Measurements from ENCODE around the gene KERA. TPM values are rescaled to one million over a fixed set of nuclear protein-coding genes. Genes with fewer than 3 reads are reported as not detected.

The KERA gene
- total RNA-seq (ENCODE audit: low replicate concordance), result not detected in 2 replicates

GRCh38 chr12:91057368-91058165, at the start of gene KERA:
Gene KERA, minus strand, starts transcription at chr12:91058024. Its CDS starts 1,743 bp downstream, at chr12:91056281.

DNA sequence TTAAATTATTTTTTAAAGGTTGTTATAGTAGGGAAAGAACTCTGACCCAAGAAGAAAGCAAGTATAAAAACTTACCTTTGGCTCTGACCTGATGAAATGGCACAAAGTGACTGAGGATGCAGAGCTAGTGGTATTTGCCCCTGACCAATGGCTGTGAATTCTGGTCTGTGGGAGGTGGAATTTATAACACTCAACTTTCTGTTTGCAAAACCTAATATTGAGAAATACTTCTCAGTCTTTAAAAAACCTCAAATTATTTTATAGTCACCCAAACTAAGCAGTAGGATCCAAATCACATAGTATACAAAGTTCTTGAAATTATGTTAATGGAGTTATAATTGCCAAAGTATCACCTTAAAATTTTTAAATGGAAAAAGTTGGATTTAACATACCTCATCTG, 53.0 kb downstream of the KERA start, which contains the start of gene EPYC:
EPYC (minus strand) TSS at position 101 of the 400 bp plus-strand sequence. CDS start 2,407 bp downstream, outside the sequence.

Other genes starting within 250 kb of the KERA start
- gene CCER1, start 102.8 kb downstream of the KERA start, total RNA-seq (ENCODE audit: low replicate concordance), result not detected in 2 replicates
- gene EPYC, start 53.1 kb downstream of the KERA start, total RNA-seq (ENCODE audit: low replicate concordance), result not detected in 2 replicates
- 89.5 and 115 TPM in 2 replicates for gene LUM, start 53.5 kb upstream of the KERA start, total RNA-seq (ENCODE audit: low replicate concordance)
- 204 and 961 TPM in 2 replicates for gene DCN, start 124.8 kb upstream of the KERA start, total RNA-seq (ENCODE audit: low replicate concordance)

All from smooth muscle cell of the coronary artery (primary cell).